ENCODE data around the gene EIF2B5.

GRCh38 chr3:184173374-184173722 lies 38.2 kb downstream of the EIF2B5 start:
- TF ChIP-seq, protein P1, sequence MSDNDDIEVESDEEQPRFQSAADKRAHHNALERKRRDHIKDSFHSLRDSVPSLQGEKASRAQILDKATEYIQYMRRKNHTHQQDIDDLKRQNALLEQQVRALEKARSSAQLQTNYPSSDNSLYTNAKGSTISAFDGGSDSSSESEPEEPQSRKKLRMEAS (IDR thresholded peaks at IDR 0.05), result no peak
- TF ChIP-seq RAD21 (IDR thresholded peaks at IDR 0.05; ENCODE audit: low read depth) (no peak), EGR1 (IDR thresholded peaks at IDR 0.05) (no peak), NFIC (IDR thresholded peaks at IDR 0.05) (no peak), EP300 (IDR thresholded peaks at IDR 0.05; ENCODE audit: borderline replicate concordance) (no peak), TAF1 (IDR thresholded peaks at IDR 0.05; ENCODE audit: low read depth) (no peak), YY1 (IDR thresholded peaks at IDR 0.05; ENCODE audit: low read depth) (no peak), ZBTB7A (IDR thresholded peaks at IDR 0.05; ENCODE audit: low read depth) (no peak)

All from Ishikawa (cell line).